Keratinocyte (primary cell): ENCODE results near the gene KIDINS220. TPM values are rescaled to one million over a fixed set of nuclear protein-coding genes. Genes with fewer than 3 reads are reported as not detected.

Experiments
- DNase-seq: peaks from one replicate; pipeline ENCODE4 v3.0.0-alpha.2; 2011; ENCODE audit warnings: low read depth, missing footprints, low spot score
- FAIRE-seq: peaks from 2 replicates; lab custom pipeline; 2011; peaks lifted over from hg19 to GRCh38; lab: Jason Lieb, UNC
- H2AFZ ChIP-seq: 2 replicates; pipeline ENCODE4 v1.6.0; 2012; ENCODE audit warnings: low read length, control low read depth, inconsistent platforms; ENCODE audit not compliant: control insufficient read depth
- H3K27ac ChIP-seq: 2 replicates; pipeline ENCODE4 v1.5.1; 2011; ENCODE audit warnings: low read length; ENCODE audit not compliant: control insufficient read depth, insufficient read depth
- H3K27me3 ChIP-seq: 3 replicates; pipeline ENCODE4 v1.6.0; 2011; ENCODE audit warnings: low read length; ENCODE audit not compliant: control insufficient read depth, insufficient read depth; ENCODE audit errors: extremely low read depth
- H3K36me3 ChIP-seq, 2 experiments: 2 replicates in 1 of 2; 3 replicates in 1 of 2; pipeline ENCODE4 v1.5.1; 2011; ENCODE audit warnings: low read length in 2 of 2, mild to moderate bottlenecking in 1 of 2; ENCODE audit not compliant: control insufficient read depth in 2 of 2, insufficient read depth in 2 of 2; ENCODE audit errors: extremely low read depth in 1 of 2
- H3K4me1 ChIP-seq: 3 replicates; pipeline ENCODE4 v1.5.1; 2011; ENCODE audit warnings: low read length; ENCODE audit not compliant: control insufficient read depth, insufficient read depth; ENCODE audit errors: extremely low read depth
- H3K4me2 ChIP-seq: 3 replicates; pipeline ENCODE4 v1.6.0; 2011; ENCODE audit warnings: low read depth, low read length; ENCODE audit not compliant: control insufficient read depth, insufficient read depth; ENCODE audit errors: extremely low read depth
- H3K4me3 ChIP-seq, 3 experiments: fragments of 200-600 bp in 1 of 3; sonication (generic) in 1 of 3; 2 replicates in 2 of 3; 3 replicates in 1 of 3; pipeline ENCODE4 v1.5.1; 2011 to 2016; ENCODE audit warnings: low read length in 3 of 3, mild to moderate bottlenecking in 3 of 3, control low read depth in 2 of 3, inconsistent platforms in 1 of 3, low read depth in 1 of 3, mixed read lengths in 1 of 3, mixed run types in 1 of 3, moderate library complexity in 1 of 3; ENCODE audit not compliant: control insufficient read depth in 2 of 3, insufficient read depth in 2 of 3; ENCODE audit errors: extremely low read depth in 1 of 3
- H3K79me2 ChIP-seq: 2 replicates; pipeline ENCODE4 v1.6.0; 2012; ENCODE audit warnings: low read length; ENCODE audit not compliant: control insufficient read depth, insufficient read depth
- H3K9ac ChIP-seq: 3 replicates; pipeline ENCODE4 v1.6.0; 2011; ENCODE audit warnings: low read length; ENCODE audit not compliant: control insufficient read depth, insufficient read depth; ENCODE audit errors: extremely low read depth
- H3K9me1 ChIP-seq: 3 replicates; pipeline ENCODE4 v1.6.0; 2011; ENCODE audit warnings: low read length; ENCODE audit not compliant: control insufficient read depth, insufficient read depth; ENCODE audit errors: extremely low read depth
- H3K9me3 ChIP-seq: 2 replicates; pipeline ENCODE4 v1.5.1; 2012; ENCODE audit warnings: low read depth, low read length; ENCODE audit not compliant: control insufficient read depth
- H4K20me1 ChIP-seq: 3 replicates; pipeline ENCODE4 v1.6.0; 2011; ENCODE audit warnings: low read length; ENCODE audit not compliant: control insufficient read depth, insufficient read depth; ENCODE audit errors: extremely low read depth
- EZH2 ChIP-seq: IDR thresholded peaks from one replicate; pipeline ENCODE4 v1.6.1; 2012; ENCODE audit warnings: inconsistent platforms, mild to moderate bottlenecking, low read length, moderate library complexity
- dilution Hi-C: fragments of 300-500 bp; cut with MboI; formaldehyde crosslinking; loops from one replicate; pipeline ENCODE4 v1.7.0; 2020; ENCODE audit warnings: low sequenced_read_pairs; ENCODE audit not compliant: extremely low pct_ligation_motif_present
- polyA plus RNA-seq, 5 experiments: library from polyadenylated mRNA; depleted of rRNA in 3 of 5; stranded (reverse) in 3 of 5; stranded (forward) in 1 of 5; unstranded in 1 of 5; fragments of >200 nt; gene quantifications; 1 replicate in 1 of 5; 2 replicates in 3 of 5; 3 replicates in 1 of 5; pipeline versions ENCODE4 v1.2.1 to v1.2.3, GENCODE V29; 2011 to 2012; ENCODE audit warnings: missing spikeins in 2 of 5, low read depth in 1 of 5, low replicate concordance in 1 of 5
- TF ChIP-seq, protein P1 (sequence below), 3 experiments: IDR thresholded peaks in 1 of 3; conservative IDR thresholded peaks in 1 of 3; optimal IDR thresholded peaks in 1 of 3; 2 replicates in 2 of 3; 3 replicates in 1 of 3; pipeline versions ENCODE3 to v1.5.1; 2011; ENCODE audit warnings: low read length in 3 of 3, mild to moderate bottlenecking in 3 of 3, moderate library complexity in 2 of 3, control low read depth in 1 of 3, inconsistent platforms in 1 of 3; ENCODE audit not compliant: insufficient read depth in 2 of 3; ENCODE audit errors: extremely low read depth in 1 of 3

Gene KIDINS220
- polyA plus RNA-seq, 1 donor (not counting 4 experiments of a cell fraction or from before 2014, with no cell fraction given): 28.8 TPM

GRCh38 chr2:8858910-8859309, 21.5 kb upstream of the KIDINS220 start:
- Histone ChIP-seq H3K4me3 (no peak overlapping the region), H3K27ac (no peak overlapping the region), H3K79me2 (no peaks in the 10 kb centered on the region), H4K20me1 (no peaks in the 10 kb centered on the region), H3K9me3 (no peaks in the 10 kb centered on the region), H2AFZ (no peak overlapping the region), H3K9ac (no peak overlapping the region), H3K9me1 (no peaks in the 10 kb centered on the region), H3K4me1 (peaks cover 17% of the 10 kb centered on the region), H3K4me2 (no peak overlapping the region), H3K36me3 (peaks cover 2% of the 10 kb centered on the region in 2 experiments), H3K27me3 (no peaks in the 10 kb centered on the region)
- FAIRE-seq (no peak), DNase-seq (no peak)
- TF ChIP-seq, protein P1, sequence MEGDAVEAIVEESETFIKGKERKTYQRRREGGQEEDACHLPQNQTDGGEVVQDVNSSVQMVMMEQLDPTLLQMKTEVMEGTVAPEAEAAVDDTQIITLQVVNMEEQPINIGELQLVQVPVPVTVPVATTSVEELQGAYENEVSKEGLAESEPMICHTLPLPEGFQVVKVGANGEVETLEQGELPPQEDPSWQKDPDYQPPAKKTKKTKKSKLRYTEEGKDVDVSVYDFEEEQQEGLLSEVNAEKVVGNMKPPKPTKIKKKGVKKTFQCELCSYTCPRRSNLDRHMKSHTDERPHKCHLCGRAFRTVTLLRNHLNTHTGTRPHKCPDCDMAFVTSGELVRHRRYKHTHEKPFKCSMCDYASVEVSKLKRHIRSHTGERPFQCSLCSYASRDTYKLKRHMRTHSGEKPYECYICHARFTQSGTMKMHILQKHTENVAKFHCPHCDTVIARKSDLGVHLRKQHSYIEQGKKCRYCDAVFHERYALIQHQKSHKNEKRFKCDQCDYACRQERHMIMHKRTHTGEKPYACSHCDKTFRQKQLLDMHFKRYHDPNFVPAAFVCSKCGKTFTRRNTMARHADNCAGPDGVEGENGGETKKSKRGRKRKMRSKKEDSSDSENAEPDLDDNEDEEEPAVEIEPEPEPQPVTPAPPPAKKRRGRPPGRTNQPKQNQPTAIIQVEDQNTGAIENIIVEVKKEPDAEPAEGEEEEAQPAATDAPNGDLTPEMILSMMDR (optimal IDR thresholded peaks at IDR 0.05 in 1 of 3, IDR thresholded peaks at IDR 0.05 in 1 of 3, conservative IDR thresholded peaks at IDR 0.05 in 1 of 3; ENCODE audit: extremely low read depth in 1 of 3, insufficient read depth in 2 of 3, low read length in 3 of 3): no peak
- TF ChIP-seq EZH2: no peak
- dilution Hi-C loops: no loop called here

DNA sequence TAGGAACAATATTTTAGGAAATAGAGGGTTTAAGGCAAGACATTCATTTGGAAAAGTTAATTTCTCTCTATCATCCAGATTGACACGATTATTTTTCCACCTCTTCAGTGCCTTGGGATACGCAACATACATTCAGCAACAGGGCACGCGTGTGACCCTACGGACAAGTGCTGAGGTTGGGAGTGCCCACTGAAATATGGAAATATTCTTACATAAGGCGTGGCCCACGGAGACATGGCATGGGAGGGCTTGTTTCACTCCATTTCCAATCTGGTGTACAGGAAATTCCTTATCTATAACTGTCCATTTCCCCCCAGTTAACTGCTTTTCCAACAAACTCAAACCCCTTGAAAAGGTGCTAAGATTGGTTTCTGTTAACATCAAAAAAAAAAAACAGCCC, 20.9 kb upstream of the KIDINS220 start:
- H3K9me3 ChIP-seq: no peaks in the 10 kb centered on the region
- H3K9ac ChIP-seq: no peak overlapping the region
- no peak overlapping the region for H2AFZ ChIP-seq
- H3K4me1 ChIP-seq: peaks cover 17% of the 10 kb centered on the region
- no peak for TF ChIP-seq EZH2
- TF ChIP-seq, protein P1 (optimal IDR thresholded peaks at IDR 0.05 in 1 of 3, IDR thresholded peaks at IDR 0.05 in 1 of 3, conservative IDR thresholded peaks at IDR 0.05 in 1 of 3; ENCODE audit: extremely low read depth in 1 of 3, insufficient read depth in 2 of 3, low read length in 3 of 3): no peak
- H3K27ac ChIP-seq: no peak overlapping the region
- no peaks in the 10 kb centered on the region for H4K20me1 ChIP-seq
- FAIRE-seq (peak; percentile 9), DNase-seq (no peak)
- H3K36me3 ChIP-seq: peaks cover 0 to 2% of the 10 kb centered on the region in 2 experiments
- dilution Hi-C loops: no loop called here
- no peaks in the 10 kb centered on the region for H3K79me2 ChIP-seq
- H3K9me1 ChIP-seq: no peaks in the 10 kb centered on the region
- peak overlapping the region; percentile 51 for H3K4me2 ChIP-seq
- H3K27me3 ChIP-seq: no peaks in the 10 kb centered on the region
- H3K4me3 ChIP-seq: no peak overlapping the region
